H1 (cell line): Measurements from ENCODE around the gene OXTR.

ENCODE experiments used
- CEBPB ChIP-seq: IDR thresholded peaks from 2 replicates; pipeline ENCODE4 v1.6.1; 2012; ENCODE audit warnings: low read depth, low read length
- JUN ChIP-seq: IDR thresholded peaks from 2 replicates; pipeline ENCODE4 v1.6.1; 2011; ENCODE audit warnings: low read depth, mild to moderate bottlenecking, improper control_type of control experiment, low read length
- KDM5A ChIP-seq: fragments of 200-600 bp; IDR thresholded peaks from 2 replicates; pipeline ENCODE4 v1.7.1; 2012; ENCODE audit warnings: mild to moderate bottlenecking, low read length, inconsistent platforms, mixed read lengths
- POLR2A ChIP-seq, 2 experiments: IDR thresholded peaks; 1 replicate in 1 of 2; 2 replicates in 1 of 2; pipeline ENCODE4 v1.6.1; 2011; ENCODE audit warnings: low read depth in 2 of 2, low read length in 2 of 2, mild to moderate bottlenecking in 2 of 2; ENCODE audit errors: control extremely low read depth in 1 of 2

GRCh38 chr3:8767256-8767666, 2.2 kb downstream of the OXTR start:
- TF ChIP-seq KDM5A (no peak), POLR2A (IDR thresholded peaks at IDR 0.05; ENCODE audit: control extremely low read depth in 1 of 2, low read depth in 2 of 2, low read length in 2 of 2) (no peak), CEBPB (no peak), JUN (no peak)
